ENCODE measurements around the gene ZDHHC13. TPM values are rescaled to one million over a fixed set of nuclear protein-coding genes. Genes with fewer than 3 reads are reported as not detected.

The ZDHHC13 gene
- total and polyA plus RNA-seq, 2 of the 8 experiments (the other 6 are each of a cell fraction or from before 2014, with no cell fraction given), result 22.4 to 24.1 TPM

GRCh38 chr11:19199771-19200170, 82.8 kb downstream of the ZDHHC13 start:
- Histone ChIP-seq H3K9me3 (ENCODE audit: insufficient read depth in 2 of 2, low read depth in 1 of 2, low read length in 1 of 2) (0 out of 4 replicates have a peak, but pooled peaks cover 0 to 3% of the 10 kb centered on the region in 2 experiments), H4K8ac (ENCODE audit: extremely low read depth, insufficient read depth, low read length) (no peak overlapping the region), H2AFZ (ENCODE audit: low read length) (no peak overlapping the region), H3K23ac (ENCODE audit: insufficient read length) (no peak overlapping the region), H3K14ac (ENCODE audit: insufficient read length) (no peak overlapping the region), H2BK12ac (ENCODE audit: low read depth, low read length) (no peak overlapping the region), H3K27me3 (replicated peaks in 1 of 4; ENCODE audit: control insufficient read depth in 3 of 4, extremely low read depth in 1 of 4, insufficient read depth in 3 of 4, low read length in 3 of 4) (no peaks in the 10 kb centered on the region), H2BK20ac (ENCODE audit: low read length) (no peak overlapping the region), H2BK5ac (ENCODE audit: low read depth, low read length) (no peak overlapping the region), H3K18ac (ENCODE audit: extremely low read depth, low read length) (no peak overlapping the region), H3K4me2 (ENCODE audit: insufficient read depth in 1 of 2, low read depth in 2 of 2, low read length in 2 of 2) (no peak overlapping the region), H2BK15ac (ENCODE audit: low read length) (no peak overlapping the region), H3K4ac (replicated peaks; ENCODE audit: insufficient read length, low read depth, low read length) (no peak overlapping the region), H3K4me1 (replicated peaks in 1 of 4; ENCODE audit: control insufficient read depth in 3 of 4, insufficient read depth in 4 of 4, low read length in 3 of 4) (no peaks in the 10 kb centered on the region), H4K91ac (replicated peaks; ENCODE audit: insufficient read length, low read length) (no peak overlapping the region), H2BK120ac (replicated peaks; ENCODE audit: low read depth, low read length) (no peak overlapping the region), H3K36me3 (ENCODE audit: control insufficient read depth in 2 of 4, insufficient read depth in 4 of 4, low read length in 3 of 4) (no peaks in the 10 kb centered on the region), H3K9ac (replicated peaks in 1 of 4; ENCODE audit: extremely low read depth in 1 of 4, low read depth in 3 of 4, low read length in 3 of 4) (no peak overlapping the region), H4K20me1 (replicated peaks in 1 of 2; ENCODE audit: control insufficient read depth in 1 of 2, insufficient read depth in 2 of 2, low read length in 2 of 2) (no peaks in the 10 kb centered on the region), H3K79me1 (ENCODE audit: low read depth, low read length) (no peaks in the 10 kb centered on the region), H3K27ac (ENCODE audit: low read depth, low read length) (no peak overlapping the region), H3K79me2 (ENCODE audit: control insufficient read depth in 1 of 2, insufficient read depth in 2 of 2, low read length in 2 of 2) (no peaks in the 10 kb centered on the region), H4K5ac (ENCODE audit: insufficient read length, low read depth, low read length) (no peak overlapping the region), H3K23me2 (ENCODE audit: low read depth, low read length) (no peaks in the 10 kb centered on the region), H2AK5ac (ENCODE audit: low read depth, low read length) (no peak overlapping the region), H3K56ac (replicated peaks; ENCODE audit: insufficient read length, low read depth, low read length) (no peak overlapping the region), H3K4me3 (ENCODE audit: extremely low read depth in 1 of 4, insufficient read depth in 2 of 4, low read depth in 3 of 4, low read length in 4 of 4) (no peak overlapping the region)
- DNase-seq (ENCODE audit: low read depth in 1 of 2, low spot score in 2 of 2) (no peak), FAIRE-seq (no peak)
- WGBS, 2 experiments (ENCODE audit: extremely low coverage in 1 of 2, insufficient coverage in 1 of 2, insufficient read length in 1 of 2, insufficient replicate concordance in 2 of 2, low coverage in 1 of 2, low lambda C conversion rate in 2 of 2, missing lambda C conversion rate in 1 of 2), result 96% methylated on average over 3 of the region's 3 CpGs; no CpG with 5 or more reads in 1 of the 2 experiments
- ChIA-PET CTCF (ENCODE audit: partially characterized antibody) (no interaction called here), POLR2A (ENCODE audit: partially characterized antibody) (interaction anchor here (1.3 kb wide), 1 partner anchor 21 kb away, joined by 3 read pairs; no protein-coding TSS in a partner anchor)
- TF ChIP-seq, protein P1, sequence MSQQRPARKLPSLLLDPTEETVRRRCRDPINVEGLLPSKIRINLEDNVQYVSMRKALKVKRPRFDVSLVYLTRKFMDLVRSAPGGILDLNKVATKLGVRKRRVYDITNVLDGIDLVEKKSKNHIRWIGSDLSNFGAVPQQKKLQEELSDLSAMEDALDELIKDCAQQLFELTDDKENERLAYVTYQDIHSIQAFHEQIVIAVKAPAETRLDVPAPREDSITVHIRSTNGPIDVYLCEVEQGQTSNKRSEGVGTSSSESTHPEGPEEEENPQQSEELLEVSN (IDR thresholded peaks at IDR 0.05), result no peak
- TF ChIP-seq PHF8 (conservative IDR thresholded peaks at IDR 0.05; ENCODE audit: low read depth, low read length), result no peak
